ENCODE results near the gene LHX2. TPM values are rescaled to one million over a fixed set of nuclear protein-coding genes. Genes with fewer than 3 reads are reported as not detected.

Gene LHX2
- total RNA-seq, 1 experiment from 2014 or later = 1.4 TPM

DNA sequence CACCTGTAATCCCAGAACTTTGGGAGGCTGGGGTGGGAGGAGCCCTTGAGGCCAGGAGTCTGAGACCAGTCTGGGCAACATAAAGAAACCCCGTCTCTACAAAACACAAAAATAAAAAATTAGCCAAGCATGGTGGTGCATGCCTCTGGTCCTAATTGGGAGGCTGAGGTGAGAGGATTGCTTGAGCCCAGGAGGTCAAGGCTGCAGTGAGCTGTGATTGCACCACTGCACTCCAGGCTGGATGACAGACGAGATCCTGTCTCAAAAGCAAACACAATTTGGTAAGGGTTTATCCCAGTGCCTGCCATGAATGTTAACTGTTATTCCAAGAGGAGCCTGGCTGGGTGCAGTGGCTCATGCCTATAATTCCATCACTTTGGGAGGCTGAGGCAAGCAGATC, 71.1 kb downstream of the LHX2 start:
- H3K9me3 ChIP-seq (ENCODE audit: insufficient read depth, low read depth) = no peaks in the 10 kb centered on the region

More for the DNA sequence above, 71.1 kb downstream of the LHX2 start:
- intact Hi-C loops (cut with micrococcal nuclease; ENCODE audit: unreplicated experiment) = no loop called here
- no peak for TF ChIP-seq EZH2 (IDR thresholded peaks at IDR 0.05; ENCODE audit: low read depth)
- no peak for TF ChIP-seq CTCF (conservative IDR thresholded peaks at IDR 0.05)
- Histone ChIP-seq H3K4me3 (no peak overlapping the region), H3K79me2 (ENCODE audit: low read depth) (no peaks in the 10 kb centered on the region), H3K9me2 (ENCODE audit: insufficient read depth) (no peaks in the 10 kb centered on the region), H4K20me1 (ENCODE audit: insufficient read depth) (no peaks in the 10 kb centered on the region), H3K4me2 (no peak overlapping the region), H3K4me1 (replicated peaks; ENCODE audit: insufficient read depth) (peaks cover 21% of the 10 kb centered on the region), H2AFZ (no peak overlapping the region), H3K36me3 (ENCODE audit: low read depth) (no peaks in the 10 kb centered on the region), H3K27ac (no peak overlapping the region), H3F3A (ENCODE audit: insufficient read depth, low read depth) (peaks cover 12% of the 10 kb centered on the region; the same call in 1 of the 2 replicates), H3K27me3 (ENCODE audit: insufficient read depth, low read depth) (peaks cover 28% of the 10 kb centered on the region)
- ChIA-PET CTCF (no interaction called here), POLR2A (ENCODE audit: unreplicated experiment) (no interaction called here)
- no peak for DNase-seq
- no TSS peak for BruUV-seq (replicated peaks)

Other genes starting within 250 kb of the LHX2 start
- 26.8 and 37.7 TPM in 2 replicates for gene DENND1A, start 81.6 kb upstream of the LHX2 start, total RNA-seq (2021)
- 48.1 and 57.9 TPM in 2 replicates for gene NEK6, start 246.2 kb downstream of the LHX2 start, total RNA-seq (2021)

Measured in PC-9 (cell line).